Neural cell (in vitro differentiated cells): ENCODE data around the gene ZNF230. TPM values are rescaled to one million over a fixed set of nuclear protein-coding genes. Genes with fewer than 3 reads are reported as not detected.

ENCODE experiments used
- H2AFZ ChIP-seq: fragments of 200-600, 300-800 bp; sonication (generic), shearing (Covaris generic); 2 replicates; pipeline ENCODE4 v1.6.0; 2014; ENCODE audit warnings: low read depth, mild to moderate bottlenecking, antibody characterized with exemption, low read length, moderate library complexity
- H3F3A ChIP-seq: fragments of 200-600 bp; shearing (Covaris generic); 2 replicates; pipeline ENCODE4 v1.6.1; 2016; ENCODE audit warnings: mild to moderate bottlenecking, moderate library complexity, mixed read lengths, antibody characterized with exemption, low read length; ENCODE audit not compliant: insufficient read depth, poor library complexity, severe bottlenecking
- H3K27ac ChIP-seq: fragments of 200-600, 300-800 bp; sonication (generic), shearing (Covaris generic); 2 replicates; pipeline ENCODE4 v1.5.1; 2014; ENCODE audit warnings: mild to moderate bottlenecking, low read length, moderate library complexity
- H3K27me3 ChIP-seq: fragments of 300-800, 200-600 bp; sonication (generic), shearing (Covaris generic); 2 replicates; pipeline ENCODE4 v1.6.0; 2014; ENCODE audit warnings: mild to moderate bottlenecking, low read depth, low read length, moderate library complexity; ENCODE audit not compliant: insufficient read depth
- H3K36me3 ChIP-seq: fragments of 300-800, 200-600 bp; sonication (generic), shearing (Covaris generic); 2 replicates; pipeline ENCODE4 v1.5.1; 2014; ENCODE audit warnings: mild to moderate bottlenecking, antibody characterized with exemption, low read length, moderate library complexity; ENCODE audit not compliant: insufficient read depth
- H3K4me2 ChIP-seq: fragments of 300-800, 200-600 bp; sonication (generic), shearing (Covaris generic); 2 replicates; pipeline ENCODE4 v1.6.0; 2014; ENCODE audit warnings: mild to moderate bottlenecking, low read length
- H3K4me3 ChIP-seq: fragments of 300-800, 200-600 bp; sonication (generic), shearing (Covaris generic); 2 replicates; pipeline ENCODE4 v1.5.1; 2014; ENCODE audit warnings: mild to moderate bottlenecking, low read length, moderate library complexity
- H3K79me2 ChIP-seq: fragments of 200-600 bp; shearing (Covaris generic); replicated peaks from 2 replicates; pipeline ENCODE4 v1.6.0; 2014; ENCODE audit warnings: mild to moderate bottlenecking, low read length, moderate library complexity; ENCODE audit not compliant: insufficient read depth
- H3K9ac ChIP-seq: fragments of 300-800, 200-600 bp; sonication (generic), shearing (Covaris generic); 2 replicates; pipeline ENCODE4 v1.6.1; 2016; ENCODE audit warnings: mild to moderate bottlenecking, low read length, mixed read lengths
- H3K9me2 ChIP-seq: fragments of 200-600 bp; shearing (Covaris generic); 2 replicates; pipeline ENCODE4 v1.6.1; 2016; ENCODE audit warnings: mild to moderate bottlenecking, low read length, mixed read lengths; ENCODE audit not compliant: insufficient read depth
- H3K9me3 ChIP-seq: fragments of 200-600, 300-800 bp; sonication (generic), shearing (Covaris generic); 2 replicates; pipeline ENCODE4 v1.6.1; 2016; ENCODE audit warnings: mild to moderate bottlenecking, mixed run types, low read length, moderate library complexity, mixed read lengths
- H4K20me1 ChIP-seq: fragments of 200-600 bp; shearing (Covaris generic); 2 replicates; pipeline ENCODE4 v1.6.1; 2016; ENCODE audit warnings: mild to moderate bottlenecking, mixed run types; ENCODE audit not compliant: insufficient read depth
- CTCF ChIP-seq: fragments of 450-650 bp; IDR thresholded peaks from 2 replicates; pipeline ENCODE4 v1.5.1; 2014; ENCODE audit warnings: antibody characterized with exemption, mild to moderate bottlenecking, moderate library complexity; ENCODE audit not compliant: poor library complexity, severe bottlenecking
- EP300 ChIP-seq: fragments of 450-650 bp; conservative IDR thresholded peaks from 2 replicates; pipeline ENCODE4 v1.6.1; 2014; ENCODE audit warnings: antibody characterized with exemption, mild to moderate bottlenecking, moderate library complexity; ENCODE audit not compliant: poor library complexity, severe bottlenecking
- EZH2 ChIP-seq: fragments of 200-600, 300-800 bp; shearing (Covaris generic), sonication (generic); IDR thresholded peaks from 2 replicates; pipeline ENCODE4 v1.6.1; 2014; ENCODE audit warnings: antibody characterized with exemption, low read length, borderline replicate concordance, mild to moderate bottlenecking; ENCODE audit not compliant: insufficient read depth, poor library complexity, severe bottlenecking
- MXI1 ChIP-seq: fragments of 450-650 bp; conservative IDR thresholded peaks from 2 replicates; pipeline ENCODE4 v1.6.1; 2014; ENCODE audit warnings: antibody characterized with exemption, mild to moderate bottlenecking; ENCODE audit not compliant: poor library complexity, severe bottlenecking
- POLR2AphosphoS5 ChIP-seq: IDR thresholded peaks from 2 replicates; pipeline ENCODE4 v1.6.1; 2012
- RAD21 ChIP-seq: fragments of 450-650 bp; conservative IDR thresholded peaks from 2 replicates; pipeline ENCODE4 v1.6.1; 2014; ENCODE audit warnings: antibody characterized with exemption, mild to moderate bottlenecking, moderate library complexity
- REST ChIP-seq: IDR thresholded peaks from 2 replicates; pipeline ENCODE4 v1.6.1; 2012; ENCODE audit warnings: borderline replicate concordance
- SMC3 ChIP-seq: fragments of 450-650 bp; conservative IDR thresholded peaks from 2 replicates; pipeline ENCODE4 v1.6.1; 2014; ENCODE audit warnings: antibody characterized with exemption, mild to moderate bottlenecking, moderate library complexity; ENCODE audit not compliant: poor library complexity
- TAF1 ChIP-seq: IDR thresholded peaks from 2 replicates; pipeline ENCODE4 v1.6.1; 2012; ENCODE audit warnings: low read depth
- polyA plus RNA-seq: library from polyadenylated mRNA; depleted of rRNA; stranded (reverse); fragments of >200 nt; gene quantifications from 2 replicates; pipeline ENCODE4 v1.2.3, GENCODE V29; 2014

ZNF230 gene
- polyA plus RNA-seq, 1 donor from 2014 or later: 6.7 TPM

GRCh38 chr19:44055870-44056269, 53.1 kb downstream of the ZNF230 start:
- no peaks in the 10 kb centered on the region for H4K20me1 ChIP-seq
- H3K27ac ChIP-seq: no peak overlapping the region
- no peak overlapping the region for H2AFZ ChIP-seq
- H3K9ac ChIP-seq: no peak overlapping the region
- H3K4me2 ChIP-seq: no peak overlapping the region
- peaks cover 6% of the 10 kb centered on the region for H3K36me3 ChIP-seq
- no peak for TF ChIP-seq MXI1
- no peak for TF ChIP-seq CTCF
- no peak for TF ChIP-seq RAD21
- no peak for TF ChIP-seq POLR2AphosphoS5
- no peak for TF ChIP-seq EP300
- TF ChIP-seq SMC3: no peak
- TF ChIP-seq EZH2: no peak
- H3K79me2 ChIP-seq: peaks cover 16% of the 10 kb centered on the region
- no peaks in the 10 kb centered on the region for H3F3A ChIP-seq
- H3K9me2 ChIP-seq: no peaks in the 10 kb centered on the region
- no peaks in the 10 kb centered on the region for H3K9me3 ChIP-seq
- H3K27me3 ChIP-seq: no peaks in the 10 kb centered on the region
- no peak overlapping the region for H3K4me3 ChIP-seq

GRCh38 chr19:44059229-44059628, 56.5 kb downstream of the ZNF230 start:
- Histone ChIP-seq H3F3A (no peaks in the 10 kb centered on the region), H2AFZ (no peak overlapping the region), H4K20me1 (no peaks in the 10 kb centered on the region), H3K9ac (no peak overlapping the region), H3K4me2 (no peak overlapping the region), H3K27ac (no peak overlapping the region), H3K9me3 (no peaks in the 10 kb centered on the region), H3K27me3 (no peaks in the 10 kb centered on the region), H3K9me2 (no peaks in the 10 kb centered on the region), H3K79me2 (peaks cover 4% of the 10 kb centered on the region), H3K36me3 (peaks cover 16% of the 10 kb centered on the region), H3K4me3 (no peak overlapping the region)
- TF ChIP-seq MXI1: no peak
- no peak for TF ChIP-seq RAD21
- TF ChIP-seq TAF1: no peak
- TF ChIP-seq CTCF: no peak
- no peak for TF ChIP-seq REST
- TF ChIP-seq POLR2AphosphoS5: no peak
- TF ChIP-seq EZH2: no peak
- TF ChIP-seq SMC3: no peak
